ENCODE results near the gene NCKAP5.

GRCh38 chr2:132642415-132642814 is 925.8 kb downstream of the NCKAP5 start:
- TF ChIP-seq CTCF (IDR thresholded peaks at IDR 0.05) (no peak), POLR2A (IDR thresholded peaks at IDR 0.05) (no peak), POLR2AphosphoS5 (IDR thresholded peaks at IDR 0.05; ENCODE audit: insufficient read depth in 1 of 2, low read depth in 1 of 2) (no peak)

All from vagina (tissue), 2 donors.